Calu3 (cell line): ENCODE measurements around the gene PCED1B. TPM values are rescaled to one million over a fixed set of nuclear protein-coding genes. Genes with fewer than 3 reads are reported as not detected.

Source experiments
- BruUV-seq: library from RNA; stranded (reverse); fragments of 400-500 nt; replicated peaks from 2 replicates; lab custom pipeline; 2021; lab: Mats Ljungman, UMichigan
- CTCF ChIA-PET: fragments of 300-600 bp; sonication (Branson Sonifier 250); formaldehyde crosslinking; loops from one replicate; lab custom pipeline; 2022; ENCODE audit warnings: antibody characterized with exemption; lab: Charles Lee
- DNase-seq: peaks from one replicate; pipeline ENCODE4 v3.0.0; 2022
- H3K27ac Mint-ChIP-seq: one replicate; pipeline ENCODE4 v1.8.0; 2022; ENCODE audit warnings: mixed read lengths; ENCODE audit not compliant: unreplicated experiment
- H3K27me3 Mint-ChIP-seq: one replicate; pipeline ENCODE4 v1.8.0; 2022; ENCODE audit warnings: mixed read lengths; ENCODE audit not compliant: unreplicated experiment
- H3K36me3 Mint-ChIP-seq: one replicate; pipeline ENCODE4 v1.8.0; 2022; ENCODE audit warnings: mild to moderate bottlenecking, moderate library complexity, mixed read lengths; ENCODE audit not compliant: insufficient read depth, unreplicated experiment
- H3K4me1 Mint-ChIP-seq: one replicate; pipeline ENCODE4 v1.8.0; 2022; ENCODE audit warnings: mild to moderate bottlenecking, low read depth, mixed read lengths; ENCODE audit not compliant: unreplicated experiment
- H3K4me3 Mint-ChIP-seq: one replicate; pipeline ENCODE4 v1.8.0; 2022; ENCODE audit warnings: mild to moderate bottlenecking, low read depth, moderate library complexity, mixed read lengths; ENCODE audit not compliant: unreplicated experiment
- H3K9me3 Mint-ChIP-seq: one replicate; pipeline ENCODE4 v1.8.0; 2022; ENCODE audit warnings: low read depth, mixed read lengths; ENCODE audit not compliant: unreplicated experiment
- intact Hi-C: fragments of 100-400 bp; cut with micrococcal nuclease; formaldehyde crosslinking; loops from one replicate; pipeline ENCODE4 v1.10.0; 2022; ENCODE audit not compliant: unreplicated experiment
- total RNA-seq: library from RNA; stranded (reverse); gene quantifications from 2 replicates; pipeline ENCODE4 v1.2.3, GENCODE V29; 2022
- TF ChIP-seq, protein P1 (sequence below): fragments of 200-600 bp; IDR thresholded peaks from one replicate; pipeline ENCODE4 v1.8.0; 2022; ENCODE audit warnings: antibody characterized with exemption; ENCODE audit not compliant: unreplicated experiment

The PCED1B gene
- total RNA-seq, 1 experiment from 2014 or later, result 4.1 TPM

DNA sequence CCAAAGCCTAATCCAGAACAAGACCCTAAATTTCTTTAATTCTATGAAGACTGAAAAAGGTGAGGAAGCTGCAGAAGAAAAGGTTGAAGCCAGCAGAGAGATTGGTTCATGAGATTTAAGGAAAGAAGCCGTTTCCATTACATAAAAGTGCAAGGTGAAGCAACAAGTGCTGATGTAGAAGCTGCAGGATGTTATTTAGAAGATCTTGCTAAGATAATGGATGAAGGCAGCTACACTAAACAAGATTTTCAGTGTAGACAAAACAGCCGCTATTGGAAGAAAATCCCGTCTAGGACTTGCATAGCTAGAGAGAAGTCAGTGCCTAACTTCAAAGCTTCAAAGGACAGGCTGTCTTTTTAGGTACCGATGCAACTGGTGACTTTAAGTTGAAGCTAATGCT lies 65.8 kb downstream of the PCED1B start:
- no TSS peak for BruUV-seq

DNA sequence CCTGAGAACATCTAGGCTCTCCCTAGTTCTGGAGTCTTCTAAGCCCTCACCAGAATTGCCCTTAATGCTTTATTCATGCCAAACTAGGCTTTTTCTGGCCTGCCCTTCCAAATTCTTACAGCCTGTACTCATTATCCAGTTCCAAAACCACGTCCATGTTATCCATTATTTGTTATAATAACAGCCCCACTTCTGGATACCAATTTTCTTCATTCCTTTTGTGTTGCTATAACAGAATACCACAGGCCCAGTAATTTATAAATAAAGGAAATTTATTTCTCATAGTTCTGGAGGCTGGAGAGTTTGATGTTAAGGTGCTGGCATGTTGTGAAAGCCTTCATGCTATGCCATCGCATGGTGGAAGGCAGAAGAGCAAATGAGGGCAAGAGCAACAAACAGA lies 68.3 kb downstream of the PCED1B start:
- intact Hi-C loops, result no loop called here
- no peak overlapping the region for H3K4me3 Mint-ChIP-seq
- CTCF ChIA-PET, result no interaction called here
- H3K27ac Mint-ChIP-seq, result no peak overlapping the region
- TF ChIP-seq, protein P1, sequence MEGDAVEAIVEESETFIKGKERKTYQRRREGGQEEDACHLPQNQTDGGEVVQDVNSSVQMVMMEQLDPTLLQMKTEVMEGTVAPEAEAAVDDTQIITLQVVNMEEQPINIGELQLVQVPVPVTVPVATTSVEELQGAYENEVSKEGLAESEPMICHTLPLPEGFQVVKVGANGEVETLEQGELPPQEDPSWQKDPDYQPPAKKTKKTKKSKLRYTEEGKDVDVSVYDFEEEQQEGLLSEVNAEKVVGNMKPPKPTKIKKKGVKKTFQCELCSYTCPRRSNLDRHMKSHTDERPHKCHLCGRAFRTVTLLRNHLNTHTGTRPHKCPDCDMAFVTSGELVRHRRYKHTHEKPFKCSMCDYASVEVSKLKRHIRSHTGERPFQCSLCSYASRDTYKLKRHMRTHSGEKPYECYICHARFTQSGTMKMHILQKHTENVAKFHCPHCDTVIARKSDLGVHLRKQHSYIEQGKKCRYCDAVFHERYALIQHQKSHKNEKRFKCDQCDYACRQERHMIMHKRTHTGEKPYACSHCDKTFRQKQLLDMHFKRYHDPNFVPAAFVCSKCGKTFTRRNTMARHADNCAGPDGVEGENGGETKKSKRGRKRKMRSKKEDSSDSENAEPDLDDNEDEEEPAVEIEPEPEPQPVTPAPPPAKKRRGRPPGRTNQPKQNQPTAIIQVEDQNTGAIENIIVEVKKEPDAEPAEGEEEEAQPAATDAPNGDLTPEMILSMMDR, result no peak
- DNase-seq, result no peak
- BruUV-seq, result no TSS peak
- H3K9me3 Mint-ChIP-seq, result peaks cover 2% of the 10 kb centered on the region
- no peaks in the 10 kb centered on the region for H3K36me3 Mint-ChIP-seq
- no peaks in the 10 kb centered on the region for H3K27me3 Mint-ChIP-seq
- H3K4me1 Mint-ChIP-seq, result no peaks in the 10 kb centered on the region

More for the DNA sequence above, 65.8 kb downstream of the PCED1B start:
- intact Hi-C loops, result no loop called here
- H3K9me3 Mint-ChIP-seq, result peaks cover 3% of the 10 kb centered on the region
- DNase-seq, result no peak
- CTCF ChIA-PET, result no interaction called here
- TF ChIP-seq, protein P1, result no peak
- no peaks in the 10 kb centered on the region for H3K36me3 Mint-ChIP-seq
- H3K4me1 Mint-ChIP-seq, result no peaks in the 10 kb centered on the region
- no peak overlapping the region for H3K4me3 Mint-ChIP-seq
- no peak overlapping the region for H3K27ac Mint-ChIP-seq
- no peaks in the 10 kb centered on the region for H3K27me3 Mint-ChIP-seq

DNA sequence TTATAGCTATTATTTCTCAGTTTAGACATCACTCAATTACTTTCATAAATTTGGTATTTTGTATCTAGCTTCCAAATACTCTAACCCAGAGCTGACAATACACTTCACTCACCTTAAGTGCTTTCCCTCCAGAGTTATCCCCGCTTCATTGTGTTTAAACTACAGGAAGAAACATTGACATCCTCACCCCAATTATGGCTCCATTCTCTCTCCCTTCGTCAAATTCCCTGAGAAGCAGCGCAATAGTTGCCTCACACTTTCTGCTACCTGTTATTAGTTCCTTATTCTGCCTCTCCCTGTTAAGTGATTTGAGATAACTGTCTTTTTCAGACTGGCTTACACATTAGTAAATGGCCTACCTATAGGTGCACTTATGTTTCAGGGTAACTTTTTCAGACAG lies 69.7 kb downstream of the PCED1B start:
- CTCF ChIA-PET, result no interaction called here
- H3K9me3 Mint-ChIP-seq, result peaks cover 2% of the 10 kb centered on the region
- H3K36me3 Mint-ChIP-seq, result no peaks in the 10 kb centered on the region
- H3K4me1 Mint-ChIP-seq, result no peaks in the 10 kb centered on the region
- no peak for DNase-seq
- no TSS peak for BruUV-seq
- no peak overlapping the region for H3K27ac Mint-ChIP-seq
- H3K27me3 Mint-ChIP-seq, result no peaks in the 10 kb centered on the region
- TF ChIP-seq, protein P1, result no peak
- H3K4me3 Mint-ChIP-seq, result no peak overlapping the region
- intact Hi-C loops, result no loop called here

DNA sequence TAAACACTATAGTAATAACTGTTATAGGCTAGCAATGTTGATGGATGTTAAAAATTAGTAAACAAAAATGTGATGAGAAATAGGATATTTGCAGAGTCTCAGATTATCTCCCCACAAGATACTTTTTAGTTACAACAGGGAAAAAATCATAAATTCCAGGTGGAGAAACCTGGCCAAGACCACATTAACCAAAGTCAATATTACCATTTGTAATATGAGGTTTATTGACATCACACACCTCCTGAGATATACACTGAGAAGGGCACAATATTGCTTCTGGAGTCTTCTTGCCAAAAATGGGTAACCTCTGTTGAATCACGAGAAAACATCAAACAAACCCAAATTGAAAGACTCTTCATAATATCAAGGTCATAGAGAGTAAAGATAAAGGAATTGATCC lies 72.7 kb downstream of the PCED1B start:
- H3K27ac Mint-ChIP-seq, result no peak overlapping the region
- no peaks in the 10 kb centered on the region for H3K4me1 Mint-ChIP-seq
- H3K9me3 Mint-ChIP-seq, result peaks cover 2% of the 10 kb centered on the region
- H3K4me3 Mint-ChIP-seq, result no peak overlapping the region
- TF ChIP-seq, protein P1, result no peak
- intact Hi-C loops, result no loop called here
- CTCF ChIA-PET, result no interaction called here
- no peaks in the 10 kb centered on the region for H3K36me3 Mint-ChIP-seq
- no peak for DNase-seq
- BruUV-seq, result no TSS peak
- H3K27me3 Mint-ChIP-seq, result no peaks in the 10 kb centered on the region
